HL-60 (cell line): ENCODE results near the gene SOBP.

Experiments used
- DNase-seq, 2 experiments: peaks; one replicate each; pipeline ENCODE4 v3.0.0-alpha.2; 2010 to 2020; ENCODE audit warnings: low read depth in 1 of 2, low spot score in 1 of 2
- H3K27ac ChIP-seq: fragments of 250-450 bp; sonication (Bioruptor Pico); replicated peaks from 2 replicates; pipeline ENCODE4 v1.5.1; 2020; ENCODE audit warnings: mild to moderate bottlenecking, moderate library complexity
- H3K27me3 ChIP-seq: fragments of 250-450 bp; sonication (Bioruptor Pico); 2 replicates; pipeline ENCODE4 v1.5.1; 2021; ENCODE audit warnings: mild to moderate bottlenecking, moderate library complexity; ENCODE audit not compliant: insufficient read depth, poor library complexity, severe bottlenecking
- H3K4me3 ChIP-seq: replicated peaks from 2 replicates; pipeline ENCODE4 v1.5.1; 2011; ENCODE audit warnings: mild to moderate bottlenecking, control low read depth, low read length; ENCODE audit not compliant: insufficient read depth
- CTCF ChIP-seq: IDR thresholded peaks from one replicate; pipeline ENCODE4 v1.5.1; 2011; ENCODE audit warnings: low read length, control low read depth, inconsistent platforms; ENCODE audit not compliant: insufficient read depth
- GABPA ChIP-seq: IDR thresholded peaks from 2 replicates; pipeline ENCODE4 v1.6.1; 2012; ENCODE audit warnings: low read depth
- POLR2AphosphoS5 ChIP-seq: IDR thresholded peaks from 2 replicates; pipeline ENCODE4 v1.6.1; 2012; ENCODE audit warnings: low read depth
- SPI1 ChIP-seq: IDR thresholded peaks from 2 replicates; pipeline ENCODE4 v1.6.1; 2012; ENCODE audit warnings: low read depth, mild to moderate bottlenecking, borderline replicate concordance
- TF ChIP-seq, protein P1 (sequence below): IDR thresholded peaks from 2 replicates; pipeline ENCODE4 v1.6.1; 2012; ENCODE audit warnings: low read depth; ENCODE audit not compliant: insufficient replicate concordance

The SOBP gene

DNA sequence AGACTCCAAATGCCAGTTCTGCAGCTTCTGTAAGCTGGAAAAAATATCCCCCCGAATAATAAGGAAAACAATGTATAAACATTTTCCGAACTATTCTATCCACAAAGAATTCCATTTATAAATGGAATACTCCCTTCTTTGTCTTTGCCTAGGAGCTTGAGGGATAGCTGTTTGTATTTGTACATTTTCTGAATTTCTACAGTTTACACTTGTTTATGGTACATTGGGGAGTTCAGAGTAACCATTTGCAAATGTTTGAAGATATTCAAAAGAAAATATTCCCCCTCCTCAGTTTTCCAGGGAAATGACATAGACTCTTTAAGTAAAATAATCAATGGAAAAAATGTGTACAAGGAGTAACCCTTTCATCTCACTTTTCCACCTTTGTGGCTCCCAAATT, 149.6 kb downstream of the SOBP start:
- no peak overlapping the region for H3K27ac ChIP-seq
- H3K27me3 ChIP-seq: peaks cover 8% of the 10 kb centered on the region
- no peak overlapping the region for H3K4me3 ChIP-seq
- DNase-seq: no peak
- TF ChIP-seq GABPA: no peak
- no peak for TF ChIP-seq POLR2AphosphoS5
- no peak for TF ChIP-seq SPI1
- TF ChIP-seq CTCF: no peak
- TF ChIP-seq, protein P1, sequence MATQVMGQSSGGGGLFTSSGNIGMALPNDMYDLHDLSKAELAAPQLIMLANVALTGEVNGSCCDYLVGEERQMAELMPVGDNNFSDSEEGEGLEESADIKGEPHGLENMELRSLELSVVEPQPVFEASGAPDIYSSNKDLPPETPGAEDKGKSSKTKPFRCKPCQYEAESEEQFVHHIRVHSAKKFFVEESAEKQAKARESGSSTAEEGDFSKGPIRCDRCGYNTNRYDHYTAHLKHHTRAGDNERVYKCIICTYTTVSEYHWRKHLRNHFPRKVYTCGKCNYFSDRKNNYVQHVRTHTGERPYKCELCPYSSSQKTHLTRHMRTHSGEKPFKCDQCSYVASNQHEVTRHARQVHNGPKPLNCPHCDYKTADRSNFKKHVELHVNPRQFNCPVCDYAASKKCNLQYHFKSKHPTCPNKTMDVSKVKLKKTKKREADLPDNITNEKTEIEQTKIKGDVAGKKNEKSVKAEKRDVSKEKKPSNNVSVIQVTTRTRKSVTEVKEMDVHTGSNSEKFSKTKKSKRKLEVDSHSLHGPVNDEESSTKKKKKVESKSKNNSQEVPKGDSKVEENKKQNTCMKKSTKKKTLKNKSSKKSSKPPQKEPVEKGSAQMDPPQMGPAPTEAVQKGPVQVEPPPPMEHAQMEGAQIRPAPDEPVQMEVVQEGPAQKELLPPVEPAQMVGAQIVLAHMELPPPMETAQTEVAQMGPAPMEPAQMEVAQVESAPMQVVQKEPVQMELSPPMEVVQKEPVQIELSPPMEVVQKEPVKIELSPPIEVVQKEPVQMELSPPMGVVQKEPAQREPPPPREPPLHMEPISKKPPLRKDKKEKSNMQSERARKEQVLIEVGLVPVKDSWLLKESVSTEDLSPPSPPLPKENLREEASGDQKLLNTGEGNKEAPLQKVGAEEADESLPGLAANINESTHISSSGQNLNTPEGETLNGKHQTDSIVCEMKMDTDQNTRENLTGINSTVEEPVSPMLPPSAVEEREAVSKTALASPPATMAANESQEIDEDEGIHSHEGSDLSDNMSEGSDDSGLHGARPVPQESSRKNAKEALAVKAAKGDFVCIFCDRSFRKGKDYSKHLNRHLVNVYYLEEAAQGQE: no peak

GRCh38 chr6:107641071-107641470, 151.2 kb downstream of the SOBP start:
- Histone ChIP-seq H3K27me3 (peaks cover 5% of the 10 kb centered on the region), H3K27ac (no peak overlapping the region), H3K4me3 (no peak overlapping the region)
- TF ChIP-seq, protein P1: no peak
- no peak for TF ChIP-seq CTCF
- no peak for TF ChIP-seq POLR2AphosphoS5
- TF ChIP-seq GABPA: no peak
- TF ChIP-seq SPI1: no peak
- DNase-seq: no peak

GRCh38 chr6:107641500-107641941, 151.6 kb downstream of the SOBP start:
- Histone ChIP-seq H3K27me3 (peaks cover 5% of the 10 kb centered on the region), H3K27ac (no peak overlapping the region), H3K4me3 (no peak overlapping the region)
- no peak for TF ChIP-seq CTCF
- DNase-seq: no peak

DNA sequence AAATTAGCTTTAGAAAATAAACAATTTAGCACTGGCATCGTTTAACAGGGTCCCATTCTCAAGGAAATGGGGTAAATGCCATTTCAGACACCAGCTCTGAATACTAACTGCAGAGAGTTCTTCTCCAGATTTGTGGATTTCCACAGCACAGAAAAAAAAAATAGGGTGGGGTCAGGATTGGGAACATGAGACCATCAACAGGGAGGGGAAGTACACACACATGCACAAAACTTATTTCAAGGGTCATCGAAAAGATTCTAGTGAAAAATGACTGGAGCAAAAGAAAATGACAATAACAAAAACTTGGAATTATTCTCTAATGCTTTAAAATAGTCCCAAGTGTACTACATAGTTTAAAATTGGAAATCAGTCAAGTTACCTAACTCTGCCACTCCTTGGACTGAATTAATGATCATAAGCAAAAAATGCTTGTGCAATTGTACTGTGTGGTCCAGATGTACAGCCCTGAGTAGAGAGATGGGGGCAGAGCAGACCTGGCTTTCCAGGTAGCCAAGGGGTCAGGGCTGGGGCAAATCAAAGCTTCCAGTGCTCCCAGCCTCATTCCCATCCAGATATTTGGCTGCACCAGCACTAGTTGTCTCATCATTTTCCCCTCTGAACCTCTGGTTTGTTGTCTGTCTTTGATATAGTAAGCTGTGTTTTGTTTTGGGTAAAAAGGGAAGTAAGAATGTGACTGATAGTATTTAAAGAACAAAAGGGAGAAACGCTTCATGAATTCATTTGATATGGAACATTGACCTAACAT, 152.4 kb downstream of the SOBP start:
- Histone ChIP-seq H3K27ac (no peak overlapping the region), H3K27me3 (peaks cover 4% of the 10 kb centered on the region), H3K4me3 (no peak overlapping the region)
- no peak for DNase-seq
- TF ChIP-seq, protein P1: no peak
- TF ChIP-seq GABPA (no peak), CTCF (no peak), SPI1 (no peak), POLR2AphosphoS5 (no peak)
